Left hindlimb (tissue), 1 donor: ENCODE data around the gene RHOD.
A peak's percentile ranks its signal among the peaks of the same experiment; 100 is the strongest.

Source experiments
- DNase-seq: peaks from one replicate; pipeline ENCODE4 v3.0.0-alpha.2; 2018

RHOD gene

DNA sequence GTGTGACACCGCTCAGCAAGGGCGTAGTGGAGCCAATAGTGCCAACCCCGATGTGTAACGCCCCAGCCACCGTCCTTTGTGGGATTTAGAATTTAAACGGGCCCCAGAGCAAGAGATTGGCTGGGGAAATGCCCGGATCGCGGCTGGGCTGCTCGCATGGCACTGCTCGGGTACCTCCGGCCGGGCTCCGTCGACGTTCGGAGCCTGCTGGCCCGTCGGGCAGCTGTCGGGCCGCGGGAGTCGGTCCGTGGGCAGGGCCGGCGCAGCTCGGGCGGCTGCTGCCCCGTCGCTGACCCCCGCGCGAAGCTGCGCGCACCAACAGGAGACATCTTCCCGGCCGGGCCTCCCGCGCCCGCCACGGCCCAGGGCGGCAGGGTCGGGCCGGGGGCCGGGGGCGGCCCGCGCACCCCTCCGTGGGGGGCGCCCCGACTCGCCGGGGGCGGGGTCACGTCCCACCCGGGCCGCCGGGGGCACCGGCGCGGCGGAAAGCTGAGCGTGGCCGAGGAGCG, 61.1 kb downstream of the RHOD start:
- DNase-seq, result peak; percentile 63

DNA sequence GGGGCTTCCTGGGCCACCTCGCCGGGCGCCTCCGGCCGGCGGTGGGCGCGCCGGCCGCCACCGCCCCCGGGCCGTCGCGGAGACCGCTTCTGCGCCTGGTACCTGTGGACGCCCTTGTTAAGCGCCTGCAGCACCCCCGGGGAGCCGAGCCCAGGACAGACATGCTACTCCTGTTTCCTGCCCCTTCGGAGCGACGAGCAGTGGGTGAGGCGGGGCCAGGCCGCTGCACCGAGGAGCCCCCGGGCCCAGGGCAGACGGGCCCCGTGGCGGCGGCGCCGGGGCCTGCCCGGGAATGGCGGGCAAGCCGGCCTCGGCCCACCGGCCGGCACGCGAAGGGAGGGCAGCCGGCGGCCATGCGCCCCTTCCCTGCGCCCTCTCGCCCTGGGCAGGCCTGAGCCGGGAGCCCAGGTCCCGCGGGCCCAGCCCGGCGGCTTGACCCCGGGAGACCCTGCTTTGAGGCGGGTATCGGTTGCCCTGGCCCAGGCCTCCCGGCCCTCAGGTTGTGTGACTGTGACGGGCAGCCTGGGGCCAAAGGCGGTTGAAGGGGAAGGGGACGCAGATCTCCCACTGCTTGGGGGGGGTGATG, 61.6 kb downstream of the RHOD start:
- no peak for DNase-seq

DNA sequence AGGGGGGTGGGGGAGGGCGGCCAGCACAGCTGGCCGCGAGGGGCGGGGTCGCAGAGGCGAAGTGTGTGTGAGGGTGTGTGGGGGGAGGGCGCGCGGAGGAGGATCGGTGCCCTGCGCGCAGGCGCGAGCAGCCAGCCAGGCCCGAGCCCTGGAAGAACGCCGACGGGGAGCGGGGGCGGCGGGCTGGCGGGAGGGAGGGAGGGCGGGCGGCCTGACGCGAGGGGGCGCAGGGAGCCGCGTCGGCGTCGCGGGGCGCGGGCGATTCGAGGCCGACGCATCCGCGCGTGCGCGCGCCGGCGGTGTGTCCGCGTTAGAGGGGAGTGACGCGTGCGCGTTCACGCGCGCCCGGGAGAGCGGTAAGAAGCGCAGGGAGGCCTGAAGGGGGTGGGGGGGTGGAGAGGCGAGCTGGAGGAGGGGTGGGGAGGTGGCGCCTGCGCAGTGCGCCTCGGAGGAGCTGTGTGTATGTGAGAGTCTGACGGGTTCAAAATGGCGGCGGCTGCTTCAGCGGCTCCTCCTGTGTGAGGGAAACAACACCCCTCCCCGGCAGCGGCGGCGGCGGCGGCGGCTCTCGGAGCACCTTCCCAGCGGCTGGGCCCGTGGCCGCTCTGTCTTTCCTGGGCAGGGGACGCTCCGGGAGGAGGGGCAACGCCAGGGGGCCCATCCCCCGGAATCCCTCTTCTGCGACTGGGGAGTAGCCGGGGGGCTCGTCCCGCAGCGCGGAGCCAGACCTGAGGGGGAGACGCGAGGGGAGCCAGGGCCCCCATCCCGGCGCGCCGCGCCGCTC, 62.3 kb downstream of the RHOD start, which contains the start of gene KDM2A:
Gene KDM2A, plus strand, starts transcription at position 463 of the 784 bp plus-strand sequence. CDS start 2,054 bp downstream, outside the sequence.
- DNase-seq, result peak; percentile 100

DNA sequence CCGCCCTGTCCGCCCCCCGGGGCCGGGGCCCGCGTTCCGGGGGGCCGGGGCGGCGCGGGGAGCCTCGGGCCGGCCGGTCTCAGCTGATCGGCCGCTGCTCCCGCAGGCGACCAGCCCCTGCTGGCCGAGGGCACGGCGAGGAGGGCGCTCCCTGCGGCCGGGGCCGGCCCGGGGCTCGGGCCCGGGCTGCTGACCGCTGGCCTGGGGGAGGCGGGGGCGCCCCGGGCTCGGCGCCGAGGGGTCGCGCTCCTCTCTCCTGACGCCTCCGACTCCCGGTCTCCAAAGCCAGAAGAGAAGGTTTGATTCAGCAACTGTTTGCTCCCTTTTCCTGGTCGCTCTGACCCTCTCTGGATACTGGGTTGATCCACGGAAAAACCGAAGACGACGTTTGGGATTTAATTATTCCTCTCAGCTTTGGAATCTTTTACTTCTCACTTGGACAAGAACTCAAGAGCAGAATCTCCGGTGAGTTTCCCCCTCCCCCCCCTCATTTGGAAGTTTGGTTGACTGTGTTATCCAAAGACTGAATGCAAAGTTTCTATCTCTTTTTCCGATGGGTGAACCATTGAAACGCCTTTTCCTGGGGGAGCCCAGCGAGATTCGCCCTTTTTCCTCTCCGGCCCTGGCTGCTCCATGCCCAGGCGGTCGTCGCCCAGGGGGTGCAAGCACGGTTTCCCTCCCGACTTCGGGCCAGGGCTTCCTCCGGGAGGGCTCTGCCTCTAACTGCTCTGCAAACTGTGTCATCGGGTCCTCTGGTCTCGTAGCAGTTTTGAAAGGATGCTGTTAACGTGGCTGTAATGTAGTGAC, 63.1 kb downstream of the RHOD start:
- no peak for DNase-seq

DNA sequence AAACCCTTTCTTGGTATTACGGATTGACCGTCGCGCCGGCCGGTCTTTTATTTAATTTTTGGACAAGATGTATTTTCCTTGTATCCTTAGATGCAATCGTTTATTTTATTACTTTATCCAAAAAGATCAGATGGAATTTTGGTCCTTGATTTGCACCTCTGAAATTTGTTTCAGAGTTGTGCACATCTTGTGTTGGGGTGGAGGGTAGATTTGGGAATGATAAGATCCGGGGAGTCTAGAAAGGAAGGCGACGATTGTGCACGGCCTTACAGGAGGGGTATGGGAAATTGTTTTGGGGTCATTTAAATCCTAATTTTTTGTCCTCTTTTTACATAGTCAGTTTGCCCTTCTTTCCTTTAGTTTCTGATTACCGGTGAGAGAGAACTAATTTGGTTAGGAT, 63.8 kb downstream of the RHOD start:
- DNase-seq, result no peak

DNA sequence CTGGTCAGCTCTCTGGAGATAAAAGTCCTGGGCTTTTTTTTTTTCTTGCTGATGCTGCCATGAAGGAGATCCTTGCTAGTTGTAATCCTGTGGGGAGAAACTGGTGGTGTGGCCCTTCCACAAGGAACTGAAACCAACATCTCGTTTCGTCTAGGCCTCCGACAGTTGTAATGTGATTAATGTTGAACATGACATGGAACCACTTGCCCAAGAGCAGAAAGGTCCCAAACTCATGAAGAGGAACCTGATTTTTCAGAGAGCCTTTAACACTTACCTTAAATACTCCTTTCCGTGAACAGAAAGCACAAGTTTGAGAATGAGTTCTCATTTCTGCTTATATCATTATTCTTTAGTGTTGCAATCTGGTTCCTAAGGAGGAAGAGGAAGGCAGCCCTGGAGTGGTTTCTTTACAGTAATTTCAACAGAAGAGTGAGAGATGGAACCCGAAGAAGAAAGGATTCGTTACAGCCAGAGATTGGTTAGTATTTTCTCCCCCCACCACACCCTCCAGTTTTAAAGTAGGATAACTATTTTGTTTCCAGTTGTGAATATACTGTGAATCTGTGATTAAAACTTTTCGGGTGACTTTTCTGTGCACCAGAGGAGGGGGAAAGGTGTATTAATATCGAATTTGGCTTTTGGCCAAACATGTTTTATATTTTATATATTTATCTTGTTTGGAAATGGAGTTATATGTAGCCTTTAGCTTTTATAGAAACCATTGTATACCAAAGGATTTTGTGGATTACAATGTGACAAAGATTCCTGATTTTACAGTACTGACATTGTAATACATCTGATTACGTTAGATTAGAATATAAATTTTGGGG, 64.4 kb downstream of the RHOD start:
- no peak for DNase-seq
